Bone marrow (tissue), 2 donors: ENCODE measurements around the gene CYB5A.

Source experiments
- DNase-seq, 2 donors: peaks; one replicate each; lab custom pipeline; 2025; lab: John Stamatoyannopoulos, UW

Gene CYB5A

DNA sequence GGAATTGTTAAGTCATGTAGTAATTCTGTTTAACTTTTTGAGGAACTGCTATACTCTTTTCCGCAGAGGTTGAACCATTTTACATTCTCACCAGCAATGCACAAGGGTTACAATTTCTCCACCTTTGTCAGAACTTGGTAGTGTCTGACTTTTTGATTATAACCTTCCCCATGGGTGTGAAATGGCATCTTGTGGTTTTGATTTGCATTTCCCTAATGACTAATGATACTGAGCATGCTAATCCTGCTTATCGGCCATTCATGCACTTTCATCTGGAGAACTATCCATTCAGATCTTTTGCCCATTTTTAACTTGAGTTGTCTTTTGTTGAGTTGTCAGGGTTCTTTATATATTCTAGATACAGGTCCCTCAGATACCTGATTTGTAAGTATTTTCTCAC lies 47.2 kb downstream of the CYB5A start:
- DNase-seq, result no peak

DNA sequence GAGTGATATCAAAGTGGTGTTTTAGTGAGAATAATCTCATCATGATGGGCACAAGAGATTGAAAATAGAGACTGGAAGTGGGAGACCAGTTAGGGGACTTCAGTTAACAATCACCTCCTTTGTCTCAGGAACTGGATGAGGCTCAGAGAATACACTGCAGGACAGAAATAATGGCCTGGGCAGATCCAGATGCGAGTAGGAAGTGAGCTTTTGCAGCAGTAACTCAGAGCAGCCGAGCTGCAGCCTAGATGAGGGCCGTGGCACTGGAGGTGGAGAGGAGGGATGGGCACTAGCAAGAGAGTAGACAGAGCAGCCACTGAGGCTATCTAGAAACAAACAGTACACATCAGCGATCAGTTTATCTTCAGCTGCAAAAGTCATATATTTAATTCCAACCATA lies 48.6 kb downstream of the CYB5A start:
- no peak for DNase-seq

DNA sequence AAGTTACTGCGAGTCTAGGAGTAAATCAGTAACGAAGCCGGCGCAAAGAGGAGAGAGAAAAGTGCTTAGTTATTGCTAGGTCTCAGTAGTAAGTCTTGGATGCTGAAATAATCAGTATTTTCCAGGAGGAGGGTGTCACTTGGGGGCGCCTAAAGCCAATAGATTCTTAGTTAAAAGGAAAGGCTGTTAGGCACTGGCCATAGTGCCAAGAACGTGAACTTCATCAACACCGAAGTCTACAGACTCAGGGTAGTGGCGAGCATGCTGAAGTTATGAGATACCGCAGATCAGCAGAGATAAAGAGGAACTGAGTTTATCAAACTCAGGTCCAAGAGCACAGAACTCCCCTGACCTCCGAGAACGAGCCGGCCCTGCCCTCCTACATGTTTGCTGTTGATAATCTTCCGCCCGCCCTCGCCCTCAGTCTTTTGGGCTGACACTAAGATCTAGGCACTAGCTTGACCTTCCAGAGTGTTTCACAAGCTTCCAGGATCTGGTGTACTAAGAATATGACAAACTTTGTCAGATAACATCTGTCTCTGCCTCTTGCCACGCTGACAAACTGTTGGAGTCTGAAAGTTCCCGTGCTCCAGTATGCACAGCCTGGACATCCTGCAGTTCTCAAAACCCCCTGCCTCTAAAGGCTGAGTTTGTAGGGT lies 49.2 kb downstream of the CYB5A start:
- no peak for DNase-seq

DNA sequence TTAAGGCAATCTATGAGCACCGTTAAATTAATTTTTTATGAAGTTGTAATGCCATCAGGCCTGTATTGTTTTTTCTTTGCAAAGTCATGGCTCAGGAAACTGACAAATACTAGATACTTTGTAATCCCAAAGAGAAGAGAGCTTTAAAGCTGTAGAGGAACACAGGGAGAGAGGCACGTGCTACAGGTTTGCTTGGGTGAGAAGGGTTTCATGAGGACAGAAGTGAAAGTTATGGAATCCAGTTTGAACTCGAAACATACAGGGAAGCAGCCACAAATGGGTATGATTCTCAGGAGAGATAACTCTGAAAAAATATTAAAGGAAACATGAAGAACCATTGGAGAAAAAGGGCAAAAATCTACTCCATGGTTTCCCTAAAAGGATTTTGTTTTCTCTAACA lies 49.8 kb downstream of the CYB5A start:
- DNase-seq, result no peak

DNA sequence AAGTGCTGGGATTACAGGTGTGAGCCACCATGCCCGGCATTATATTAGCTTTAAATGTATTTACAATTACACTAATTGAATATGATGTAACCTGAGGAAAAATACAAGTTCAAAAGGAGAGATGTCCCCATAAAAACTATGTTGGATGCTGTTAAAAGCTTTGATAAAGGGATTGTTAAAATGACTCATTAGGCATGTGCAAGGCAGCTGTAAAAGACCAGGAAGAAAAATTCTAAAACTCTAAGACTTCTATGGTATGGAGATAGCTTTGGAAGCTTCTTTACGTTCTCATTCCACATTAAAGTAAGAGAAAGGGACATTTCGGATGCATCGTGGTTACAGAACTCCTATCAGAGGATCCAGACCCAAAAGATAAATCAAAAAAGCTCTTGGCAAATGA lies 50.3 kb downstream of the CYB5A start:
- no peak for DNase-seq

DNA sequence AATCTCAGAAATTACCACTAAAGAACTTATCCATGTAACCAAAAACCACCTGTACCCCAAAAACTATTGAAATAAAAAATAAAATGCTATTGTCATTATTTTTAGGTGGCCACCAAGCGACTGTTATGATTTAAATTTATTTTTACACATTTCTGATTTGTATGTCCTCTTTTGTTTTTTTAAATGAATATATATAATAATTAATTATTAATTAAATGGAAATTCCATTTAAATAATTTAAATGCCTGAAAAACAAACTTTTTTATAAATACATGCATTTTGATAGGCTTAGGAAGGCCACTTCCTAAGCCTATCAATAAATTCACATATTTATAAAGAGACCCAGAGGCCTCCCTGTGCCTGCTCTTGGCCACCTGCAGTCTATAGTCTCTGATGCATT lies 52.2 kb downstream of the CYB5A start:
- DNase-seq, result no peak

DNA sequence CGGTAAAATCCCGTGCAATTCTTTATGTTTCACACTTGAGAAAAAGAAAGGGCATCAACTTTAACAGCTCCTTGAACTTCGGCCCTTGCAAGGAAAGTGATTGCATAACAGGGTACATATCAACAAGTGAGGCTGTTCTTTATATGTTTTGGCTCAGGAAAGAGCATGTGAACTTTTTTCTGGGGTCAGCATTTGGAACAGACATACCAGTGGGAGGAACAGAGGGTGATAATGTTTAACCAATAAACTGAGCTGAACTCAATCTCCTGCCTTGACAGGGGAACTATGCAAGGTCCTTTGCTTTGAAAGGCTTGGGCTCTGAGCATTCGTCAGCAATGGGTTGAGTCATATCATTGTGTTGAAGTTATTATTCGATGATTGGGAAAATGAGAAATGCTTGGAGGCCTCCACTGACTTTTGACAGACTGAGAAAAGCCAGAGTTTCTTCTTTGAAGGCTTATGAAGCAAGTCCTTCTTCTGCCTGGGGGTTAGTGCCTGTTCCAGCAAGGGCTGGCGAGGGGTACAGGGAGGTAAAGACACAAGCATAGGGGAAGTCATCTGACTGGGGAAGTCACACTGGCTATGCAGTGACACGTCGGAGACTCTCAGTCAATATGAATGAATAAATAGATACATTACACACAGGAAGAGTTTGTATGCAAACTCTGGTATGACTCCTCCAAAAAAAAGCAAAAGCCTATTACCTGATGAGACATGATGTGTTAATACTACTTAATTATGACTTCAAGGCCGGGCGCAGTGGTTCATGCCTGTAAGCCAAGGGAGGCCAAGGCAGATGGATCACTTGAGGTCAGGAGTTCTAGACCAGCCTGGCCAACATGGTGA lies 57.2 kb downstream of the CYB5A start:
- peak in 1 of 2 donors; percentile 12 for DNase-seq

DNA sequence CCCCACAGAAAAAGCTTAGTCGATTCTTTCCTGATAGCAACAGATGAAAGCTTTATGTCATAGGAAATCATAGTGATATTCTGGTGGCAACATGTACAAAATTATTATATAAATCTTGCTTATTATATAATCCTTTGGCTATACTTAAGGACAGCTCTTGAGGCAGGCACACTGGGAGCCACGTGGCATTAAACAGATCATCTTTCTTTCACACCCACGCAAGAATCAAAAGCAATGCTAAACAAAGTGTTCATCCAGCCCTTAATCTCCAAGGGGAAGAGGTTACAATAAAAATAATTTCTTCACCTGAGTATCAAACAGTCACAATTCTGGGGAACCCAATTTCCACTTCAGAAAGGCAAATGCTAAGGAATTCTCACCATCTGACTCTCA lies 57.8 kb downstream of the CYB5A start:
- DNase-seq, result no peak

DNA sequence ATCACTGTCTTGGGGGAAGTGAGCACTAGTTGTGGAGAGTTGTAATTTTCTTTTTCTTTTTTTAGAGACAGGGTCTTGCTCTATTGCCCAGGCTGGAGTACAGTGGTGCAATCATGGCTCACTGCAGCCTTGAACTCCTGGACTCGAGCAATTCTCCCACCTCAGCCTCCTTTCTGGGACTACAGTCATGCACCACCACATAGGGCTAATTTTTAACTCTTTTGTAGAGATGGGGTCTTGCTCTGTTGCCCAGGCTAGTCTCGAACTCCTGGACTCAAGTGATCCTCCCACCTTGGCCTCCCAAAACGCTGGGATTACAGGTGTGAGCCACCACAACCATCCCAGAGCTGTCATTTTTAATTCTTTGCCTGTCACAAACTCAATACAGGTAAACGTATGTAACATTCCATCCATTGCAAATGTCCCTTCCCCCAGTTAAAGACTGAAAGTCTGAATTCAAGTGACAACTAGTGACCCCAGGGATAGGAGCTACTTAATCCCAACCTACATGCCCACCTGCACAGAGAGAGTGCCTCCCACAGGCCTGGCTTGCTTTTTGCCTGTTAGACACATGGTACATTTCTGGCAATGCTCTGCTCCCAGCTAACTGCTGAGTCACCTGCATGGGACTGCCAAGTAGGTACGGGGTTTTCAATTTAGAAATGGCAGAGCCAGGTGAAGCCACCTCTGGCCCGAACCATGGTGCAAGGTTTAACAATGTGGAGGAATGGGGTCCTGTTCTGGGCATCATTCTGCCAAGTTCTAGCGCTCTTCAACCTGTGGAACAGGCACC lies 60.6 kb downstream of the CYB5A start:
- DNase-seq, result no peak

DNA sequence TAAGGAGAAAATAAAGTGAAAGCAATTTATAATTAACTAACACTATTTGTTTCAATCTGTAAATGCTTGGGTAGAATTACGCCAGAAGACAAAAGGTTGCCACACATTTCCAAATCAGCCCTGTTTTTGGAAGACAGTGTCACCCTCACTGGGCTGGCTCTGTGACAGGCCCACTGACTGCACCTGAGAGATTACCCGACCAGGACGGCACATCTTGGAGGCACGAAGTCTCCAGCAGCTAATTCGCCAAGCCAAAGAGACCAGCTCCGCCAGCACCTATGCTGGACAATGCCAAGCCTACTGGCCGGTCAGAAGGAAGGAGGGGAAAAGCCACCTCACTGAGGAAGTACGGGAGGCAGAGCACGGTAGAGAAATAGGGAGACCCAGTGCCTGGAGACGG lies 61.9 kb downstream of the CYB5A start:
- DNase-seq, result no peak

DNA sequence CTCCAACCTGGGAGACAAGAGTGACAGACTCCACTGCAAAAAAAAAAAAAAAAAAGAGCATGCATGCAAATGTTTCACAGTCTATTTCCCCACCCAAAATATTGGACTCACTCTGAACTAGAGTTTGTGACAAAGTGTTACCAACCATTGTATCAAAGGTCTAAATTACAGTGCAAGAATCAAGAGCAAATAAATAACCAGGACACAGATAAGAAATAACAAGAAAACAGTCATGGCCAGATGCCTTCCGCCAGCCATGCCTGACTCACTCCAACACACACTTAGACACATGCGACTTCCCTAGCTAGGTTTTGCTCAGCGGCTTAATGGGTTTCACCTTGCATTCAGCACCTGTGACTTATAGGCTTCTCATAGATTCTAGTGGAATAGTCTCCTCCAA lies 62.8 kb downstream of the CYB5A start:
- no peak for DNase-seq

DNA sequence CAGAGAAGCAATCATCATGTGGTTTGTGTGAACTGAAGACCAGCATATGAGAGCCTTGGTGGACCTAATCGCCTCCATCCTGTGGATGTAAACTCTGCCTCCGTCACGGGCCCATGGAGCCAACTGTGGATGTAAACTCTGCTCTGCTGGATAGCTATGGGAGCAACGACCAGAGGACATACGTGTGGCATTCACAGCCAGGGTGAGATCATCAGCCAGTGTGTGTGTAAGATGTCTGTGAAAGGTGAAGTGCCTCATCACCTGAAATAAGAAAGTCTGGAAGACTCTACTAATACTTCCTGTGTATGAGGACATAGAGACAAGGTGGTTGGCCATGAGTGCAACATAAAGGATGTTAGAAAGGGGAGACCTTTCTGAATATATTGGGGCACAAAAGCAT lies 63.5 kb downstream of the CYB5A start:
- no peak for DNase-seq

DNA sequence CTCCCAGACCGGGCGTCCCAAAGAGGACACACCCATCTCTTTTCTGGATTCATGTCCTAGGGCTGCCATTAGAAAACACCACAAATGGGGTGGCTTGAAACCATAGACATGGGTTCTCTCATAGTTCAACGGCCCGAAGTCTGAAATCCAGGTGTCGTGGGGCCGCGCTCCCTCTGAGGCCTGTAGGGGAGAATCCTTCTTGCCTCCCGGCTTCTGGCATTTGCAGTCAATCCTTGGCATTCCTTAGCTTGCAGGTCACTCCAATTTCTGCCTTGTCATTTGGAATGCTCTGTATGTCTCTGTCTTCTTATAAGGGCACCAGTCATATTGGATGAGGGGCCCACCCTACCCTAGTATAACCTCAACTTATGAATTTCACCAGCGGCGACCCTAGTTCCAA lies 65.1 kb downstream of the CYB5A start:
- no peak for DNase-seq

DNA sequence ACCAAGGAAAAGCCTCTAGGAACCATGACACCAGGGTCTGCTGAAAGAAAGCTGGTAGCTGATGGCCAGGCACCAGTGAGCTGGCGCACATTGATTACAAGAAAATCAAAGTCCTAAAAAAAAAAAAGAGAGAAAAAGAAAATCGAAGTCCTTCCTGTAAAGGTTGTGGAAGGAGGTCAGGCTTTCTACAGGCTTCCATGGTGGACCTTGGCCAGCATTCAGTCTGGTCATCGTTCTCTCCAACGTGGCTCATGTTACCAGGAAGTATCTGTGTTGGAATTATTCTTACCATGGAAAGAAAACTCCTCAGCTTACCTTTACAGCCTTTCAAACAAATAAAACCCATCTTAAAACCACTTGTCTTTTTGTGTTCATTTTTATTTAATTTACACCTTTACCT lies 65.6 kb downstream of the CYB5A start:
- DNase-seq, result no peak

DNA sequence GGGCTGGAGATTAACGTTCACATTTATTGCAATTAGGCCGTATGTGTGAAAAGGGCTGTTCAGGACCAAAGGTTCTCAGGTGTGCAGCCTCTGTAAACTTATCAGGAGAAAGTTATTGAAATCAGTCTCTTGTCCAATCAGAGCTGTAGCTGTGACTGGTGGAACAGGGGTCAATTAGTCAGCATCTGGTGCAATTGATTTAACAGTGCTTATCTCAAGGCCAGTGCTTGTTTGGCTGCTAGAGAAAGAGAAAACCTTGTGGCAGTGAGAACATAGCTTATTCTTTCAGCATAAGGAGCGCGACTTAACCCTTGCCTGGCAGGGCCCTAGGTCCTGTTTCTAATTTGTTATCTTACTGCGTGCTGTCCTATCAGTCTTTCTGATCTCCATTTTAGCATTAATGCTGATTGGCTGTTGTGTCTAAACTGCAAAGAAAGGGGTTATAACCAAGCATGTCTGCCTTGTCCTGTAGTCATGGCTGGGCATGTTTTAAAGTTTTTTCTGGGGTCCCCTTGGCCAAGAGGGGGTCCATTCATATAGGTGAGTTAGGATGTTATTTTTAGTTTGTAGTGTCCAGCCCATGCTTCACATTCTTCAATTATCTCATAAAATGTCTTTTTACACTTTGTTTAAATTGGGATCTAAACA lies 66.4 kb downstream of the CYB5A start:
- DNase-seq, result no peak

DNA sequence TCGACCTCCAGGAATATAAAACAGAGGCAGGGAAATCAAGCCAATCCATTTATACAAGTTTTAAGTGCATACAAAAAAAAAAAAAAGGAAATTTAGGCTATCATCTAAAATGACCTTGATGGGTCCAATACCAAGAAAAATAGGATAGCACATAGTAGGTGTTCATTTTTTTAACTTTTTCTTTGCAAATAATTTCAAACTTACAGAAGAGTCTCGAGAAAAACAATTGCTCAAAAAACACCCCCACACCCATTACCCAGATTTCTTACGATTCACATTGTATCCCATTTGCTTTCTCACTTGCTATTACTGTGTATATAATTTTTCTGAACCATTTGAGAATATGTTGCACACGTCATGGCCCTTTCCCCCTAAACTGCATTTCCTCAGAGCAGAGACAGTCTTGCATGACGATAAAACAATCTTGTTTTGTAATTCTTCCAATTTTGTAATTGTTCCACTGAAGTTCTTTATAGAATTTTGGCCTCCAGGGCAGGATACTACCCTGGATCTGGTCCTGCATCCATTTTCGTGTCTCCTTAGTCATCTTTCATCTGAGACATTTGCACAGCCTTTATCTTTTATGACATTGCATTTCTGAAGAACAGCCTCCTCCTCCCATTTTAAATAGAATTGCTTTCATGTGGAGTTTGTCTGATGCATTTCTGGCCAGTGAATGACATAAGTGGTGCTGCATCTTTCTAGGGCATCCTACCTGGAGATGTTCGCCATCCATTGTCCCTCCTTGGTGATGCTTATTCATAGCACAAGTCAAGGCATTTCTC lies 68.9 kb downstream of the CYB5A start:
- DNase-seq, result no peak

DNA sequence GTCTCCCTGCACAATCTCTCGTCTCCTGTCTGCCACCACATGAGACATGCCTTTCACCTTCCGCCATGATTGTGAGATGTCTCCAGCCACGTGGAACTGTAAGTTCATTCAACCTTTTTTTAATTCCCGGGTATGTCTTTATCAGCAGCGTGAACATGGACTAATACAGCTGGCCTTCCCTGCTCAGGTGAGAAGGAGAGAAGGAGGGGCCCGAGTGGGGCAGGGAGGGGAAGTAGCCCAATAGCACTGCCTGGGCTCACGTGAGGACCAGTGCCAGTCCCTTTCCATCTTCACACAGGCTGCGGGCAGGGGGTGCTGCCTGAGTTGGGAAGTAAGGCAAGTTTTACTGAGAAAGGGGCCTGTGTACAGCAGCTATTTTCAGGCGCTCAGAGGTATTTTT lies 70.7 kb downstream of the CYB5A start:
- no peak for DNase-seq

DNA sequence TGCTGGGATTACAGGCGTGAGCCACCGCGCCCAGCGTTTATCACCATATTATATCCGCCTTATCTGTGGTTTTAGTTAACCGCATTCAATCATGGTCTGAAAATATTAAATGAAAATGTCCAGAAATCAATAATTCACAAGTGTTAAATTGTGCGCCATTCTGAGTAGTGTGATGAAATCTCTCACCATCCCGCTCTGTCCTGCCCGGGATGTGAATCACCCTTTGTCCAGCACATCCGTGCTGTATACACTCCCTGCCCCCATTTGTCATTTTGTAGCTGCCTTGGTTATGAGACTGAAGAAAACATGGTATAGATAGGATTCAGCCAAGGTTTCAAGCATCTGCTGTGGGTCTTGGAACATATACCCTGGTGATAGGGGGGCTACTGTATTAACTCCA lies 72.7 kb downstream of the CYB5A start:
- no peak for DNase-seq

DNA sequence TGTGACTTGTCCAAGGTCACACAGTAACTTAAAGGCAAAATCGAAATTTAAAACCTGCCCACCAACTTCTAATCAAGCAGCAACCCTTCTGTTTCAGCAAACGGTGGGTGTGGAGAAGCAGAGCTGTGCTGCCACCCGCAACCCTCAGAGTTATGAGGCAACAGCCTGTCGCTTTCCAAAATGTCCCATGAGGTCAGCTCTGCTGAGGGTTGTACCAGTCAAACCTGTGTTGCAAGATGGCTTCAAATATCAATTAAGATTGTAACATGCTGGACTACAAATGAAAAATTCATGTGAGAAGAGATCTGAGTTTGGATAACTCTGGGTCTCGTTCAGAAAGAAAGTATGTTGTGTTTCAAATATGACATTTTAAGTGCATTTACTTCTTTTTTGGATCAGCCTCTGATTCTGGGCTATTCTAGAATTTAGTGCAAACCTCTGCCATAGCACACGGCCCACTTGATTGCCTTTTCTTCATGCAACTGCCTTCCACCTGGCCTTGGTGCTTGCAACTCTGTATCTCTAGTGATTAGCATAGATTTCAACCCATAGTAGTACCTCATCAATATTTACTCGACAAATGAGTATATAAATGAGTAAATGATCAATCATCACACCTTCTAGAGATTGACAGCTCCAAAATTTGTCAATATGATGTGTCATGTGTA lies 74.2 kb downstream of the CYB5A start:
- DNase-seq, result no peak

DNA sequence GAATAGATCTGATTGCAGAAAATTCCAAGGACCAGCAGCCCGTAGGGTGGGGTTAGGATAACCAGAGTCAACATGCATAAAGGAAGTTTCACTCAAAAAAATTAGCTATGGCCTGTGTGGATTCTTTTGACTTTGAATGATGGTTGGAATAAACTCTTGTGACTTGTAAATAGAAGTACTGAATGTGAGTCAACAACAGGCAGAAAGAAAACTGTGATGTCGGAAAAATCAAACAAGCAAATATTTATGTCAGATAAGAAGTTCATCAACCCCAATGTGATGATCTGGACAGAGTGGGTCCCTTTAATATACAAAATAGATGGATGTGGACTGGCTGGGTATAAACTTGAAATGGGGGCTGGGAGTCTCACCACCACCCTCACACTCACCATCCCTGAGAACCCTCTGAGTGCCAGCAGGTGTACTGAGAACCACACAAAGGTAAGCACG lies 75.1 kb downstream of the CYB5A start:
- DNase-seq, result no peak

DNA sequence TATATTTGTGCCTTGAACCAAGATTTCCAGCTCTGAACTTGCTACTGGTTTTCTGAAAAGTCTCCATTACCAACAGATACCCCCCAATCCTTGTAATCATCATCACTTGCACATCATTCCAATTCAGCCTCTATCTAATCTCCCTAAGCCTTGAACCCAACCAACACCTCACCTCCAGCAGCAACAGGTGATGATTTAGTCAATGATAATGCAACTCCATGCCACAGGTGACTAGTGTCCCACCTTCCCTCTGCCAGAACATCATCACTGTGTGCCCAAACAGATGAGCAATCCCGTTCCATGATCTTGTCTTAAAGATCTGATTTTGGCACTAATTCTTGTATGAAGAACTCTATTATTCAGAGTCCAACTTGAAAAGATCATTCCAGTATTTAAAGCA lies 75.9 kb downstream of the CYB5A start:
- DNase-seq, result no peak
